ENCODE measurements around the gene CHCHD3.

CHCHD3 gene

DNA sequence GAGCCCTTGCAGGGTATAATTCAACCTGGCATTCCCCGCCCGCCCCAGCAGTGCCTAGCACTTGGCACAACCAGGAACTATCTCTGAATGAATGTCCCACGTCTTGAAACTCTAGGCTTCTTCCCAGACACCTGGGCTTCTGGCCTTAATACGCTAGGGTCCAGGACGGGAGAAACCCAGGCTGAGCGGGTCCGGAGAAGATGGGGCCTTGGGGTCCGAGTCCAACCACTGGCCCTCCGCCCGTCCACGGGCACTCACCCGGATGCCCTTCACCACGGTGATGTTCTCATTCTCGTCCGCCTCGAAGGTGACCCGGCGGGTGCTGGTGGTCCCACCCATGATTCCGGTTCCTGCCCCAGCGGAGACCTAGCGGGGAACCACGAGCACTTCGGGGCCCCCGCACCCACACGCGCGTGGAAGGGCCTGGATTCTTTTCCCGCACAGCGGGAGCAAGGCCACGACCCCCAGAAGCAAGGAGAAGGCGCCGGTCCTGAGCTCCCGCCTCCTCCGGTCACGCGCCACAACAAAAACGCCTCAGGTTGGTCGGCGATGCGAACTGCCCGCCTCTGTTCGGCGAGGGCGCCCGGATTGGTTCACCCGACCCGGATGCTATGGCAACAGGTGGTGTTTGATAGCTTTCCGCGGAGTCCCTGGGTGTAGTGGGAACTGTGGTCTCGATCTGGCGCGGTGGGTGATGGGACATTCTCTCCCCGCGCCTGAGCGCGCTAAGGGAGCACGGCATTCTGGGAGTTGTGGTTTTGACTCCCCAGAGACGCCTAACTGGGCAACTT, at the start of gene CHCHD3:
TSS of gene CHCHD3 (minus strand) at position 492 of the 791 bp plus-strand sequence. CDS start at position 339, 153 bp downstream.
- CTCF ChIA-PET, result interaction anchor here (1.1 to 1.3 kb wide), 2 partner anchors 15 to 26 kb away, joined by 3 read pairs; no protein-coding TSS in a partner anchor
- POLR2A ChIA-PET, result no interaction called here
- DNase-seq (ENCODE audit: extremely low spot score), result peak; percentile 97
- TF ChIP-seq, protein P1, sequence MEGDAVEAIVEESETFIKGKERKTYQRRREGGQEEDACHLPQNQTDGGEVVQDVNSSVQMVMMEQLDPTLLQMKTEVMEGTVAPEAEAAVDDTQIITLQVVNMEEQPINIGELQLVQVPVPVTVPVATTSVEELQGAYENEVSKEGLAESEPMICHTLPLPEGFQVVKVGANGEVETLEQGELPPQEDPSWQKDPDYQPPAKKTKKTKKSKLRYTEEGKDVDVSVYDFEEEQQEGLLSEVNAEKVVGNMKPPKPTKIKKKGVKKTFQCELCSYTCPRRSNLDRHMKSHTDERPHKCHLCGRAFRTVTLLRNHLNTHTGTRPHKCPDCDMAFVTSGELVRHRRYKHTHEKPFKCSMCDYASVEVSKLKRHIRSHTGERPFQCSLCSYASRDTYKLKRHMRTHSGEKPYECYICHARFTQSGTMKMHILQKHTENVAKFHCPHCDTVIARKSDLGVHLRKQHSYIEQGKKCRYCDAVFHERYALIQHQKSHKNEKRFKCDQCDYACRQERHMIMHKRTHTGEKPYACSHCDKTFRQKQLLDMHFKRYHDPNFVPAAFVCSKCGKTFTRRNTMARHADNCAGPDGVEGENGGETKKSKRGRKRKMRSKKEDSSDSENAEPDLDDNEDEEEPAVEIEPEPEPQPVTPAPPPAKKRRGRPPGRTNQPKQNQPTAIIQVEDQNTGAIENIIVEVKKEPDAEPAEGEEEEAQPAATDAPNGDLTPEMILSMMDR (IDR thresholded peaks at IDR 0.05; ENCODE audit: control extremely low read depth, extremely low read depth, low read depth, missing control alignments), result no peak

DNA sequence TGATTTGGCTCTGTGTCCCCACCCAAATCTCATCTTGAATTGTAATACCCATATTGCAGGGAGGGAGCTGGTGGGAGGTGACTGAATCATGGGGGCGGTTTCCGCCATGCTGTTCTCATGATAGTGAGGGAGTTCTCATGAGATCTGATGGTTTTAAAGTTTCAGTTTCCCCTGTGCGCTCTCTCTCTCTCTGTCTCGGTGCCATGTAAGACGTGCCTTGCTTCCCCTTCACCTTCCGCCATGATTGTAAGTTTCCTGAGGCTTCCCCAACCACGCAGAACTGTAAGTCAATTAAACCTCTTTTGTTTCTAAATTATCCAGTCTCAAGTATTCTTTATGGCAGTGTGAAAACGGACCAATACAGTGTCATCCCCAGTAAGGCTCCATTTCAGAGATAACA, 48.3 kb upstream of the CHCHD3 start:
- TF ChIP-seq, protein P1 (IDR thresholded peaks at IDR 0.05; ENCODE audit: control extremely low read depth, extremely low read depth, low read depth, missing control alignments), result no peak
- CTCF ChIA-PET, result interaction anchor here (1.4 kb wide), 1 partner anchor 9 kb away, joined by 3 read pairs; no protein-coding TSS in a partner anchor
- POLR2A ChIA-PET, result no interaction called here
- DNase-seq (ENCODE audit: extremely low spot score), result no peak

GRCh38 chr7:133126422-133126821, 44.5 kb upstream of the CHCHD3 start:
- POLR2A ChIA-PET, result no interaction called here
- CTCF ChIA-PET, result interaction anchor here (0.7 to 2.1 kb wide), 3 partner anchors 9 to 30 kb away, joined by 3 to 6 read pairs (median 3); no protein-coding TSS in a partner anchor
- no peak for DNase-seq (ENCODE audit: extremely low spot score)
- TF ChIP-seq, protein P1 (IDR thresholded peaks at IDR 0.05; ENCODE audit: control extremely low read depth, extremely low read depth, low read depth, missing control alignments), result no peak

DNA sequence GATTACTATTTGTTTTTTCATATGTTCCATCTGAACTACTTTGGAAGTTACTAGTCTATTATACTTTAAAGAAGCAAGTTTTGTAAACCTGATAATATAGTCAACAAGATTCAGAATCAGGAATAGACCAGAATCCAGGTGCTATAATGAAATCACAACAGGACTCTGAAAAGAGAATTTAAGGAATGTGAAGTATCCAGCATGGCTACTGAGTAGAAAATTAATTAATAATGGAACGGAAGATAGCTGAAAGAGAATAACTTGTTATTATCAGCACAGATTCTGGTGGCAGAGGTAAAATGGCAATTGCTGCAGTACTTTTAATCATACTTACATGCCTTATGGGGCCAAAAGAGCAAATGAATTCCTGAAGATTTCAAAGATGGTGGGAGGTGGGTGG, 43.1 kb upstream of the CHCHD3 start:
- TF ChIP-seq, protein P1 (IDR thresholded peaks at IDR 0.05; ENCODE audit: control extremely low read depth, extremely low read depth, low read depth, missing control alignments), result no peak
- ChIA-PET POLR2A (no interaction called here), CTCF (interaction anchor here (1.4 to 2.1 kb wide), 2 partner anchors 11 to 20 kb away, joined by 3 to 6 read pairs; no protein-coding TSS in a partner anchor)
- no peak for DNase-seq (ENCODE audit: extremely low spot score)

DNA sequence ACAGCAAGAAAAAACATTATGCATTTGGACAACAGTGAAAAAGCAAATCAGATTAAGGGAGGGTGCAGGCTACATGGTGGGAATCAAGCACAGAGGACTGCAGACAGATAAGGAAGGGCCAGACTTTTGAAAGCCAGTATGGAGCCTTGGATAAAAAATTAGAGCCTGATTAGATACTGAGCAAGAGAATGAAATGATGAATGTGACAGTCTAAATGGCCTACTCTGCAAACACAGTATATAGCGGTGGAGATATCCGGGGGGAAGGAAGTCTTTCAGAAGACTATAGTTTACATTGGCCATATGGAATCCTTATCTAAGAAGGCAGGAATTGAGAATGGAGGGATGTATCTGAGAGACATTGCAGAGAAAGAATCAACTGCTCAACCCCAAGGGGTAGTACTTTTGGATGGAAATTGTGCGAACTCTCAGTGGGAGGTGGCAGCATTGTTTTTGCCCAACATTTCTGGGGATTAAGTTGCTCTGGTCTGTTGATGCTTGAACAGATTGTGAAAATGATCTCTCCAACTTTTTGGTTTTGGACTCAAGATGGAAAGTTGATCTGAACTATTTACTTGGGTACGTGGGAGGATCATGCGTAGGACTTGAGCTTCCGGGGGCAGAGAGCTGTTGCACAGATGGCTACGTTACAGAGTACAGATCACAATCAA, 39.4 kb upstream of the CHCHD3 start:
- POLR2A ChIA-PET, result no interaction called here
- no peak for DNase-seq (ENCODE audit: extremely low spot score)
- CTCF ChIA-PET, result no interaction called here
- TF ChIP-seq, protein P1 (IDR thresholded peaks at IDR 0.05; ENCODE audit: control extremely low read depth, extremely low read depth, low read depth, missing control alignments), result no peak

GRCh38 chr7:133119067-133119466, 37.2 kb upstream of the CHCHD3 start:
- TF ChIP-seq, protein P1 (IDR thresholded peaks at IDR 0.05; ENCODE audit: control extremely low read depth, extremely low read depth, low read depth, missing control alignments), result no peak
- ChIA-PET CTCF (no interaction called here), POLR2A (no interaction called here)

More at GRCh38 chr7:133119067-133119466, 37.2 kb upstream of the CHCHD3 start:
- DNase-seq (ENCODE audit: extremely low spot score), result no peak
